GM23338 (cell line): ENCODE results near the gene PARVB.

Source experiments
- CTCF ChIP-seq, 2 experiments: fragments of 200-600 bp in 1 of 2; sonication (generic) in 1 of 2; conservative IDR thresholded peaks; 2 replicates each; pipeline versions ENCODE4 v1.5.1 to v1.6.1; 2016 to 2017; ENCODE audit warnings: antibody characterized with exemption in 2 of 2, low read depth in 2 of 2, mild to moderate bottlenecking in 2 of 2, moderate library complexity in 1 of 2
- EZH2 ChIP-seq: fragments of 200-600 bp; sonication (generic); IDR thresholded peaks from one replicate; pipeline ENCODE4 v1.8.0; 2017; ENCODE audit warnings: antibody characterized with exemption, mild to moderate bottlenecking, low read depth; ENCODE audit not compliant: unreplicated experiment
- JUNB ChIP-seq: IDR thresholded peaks from one replicate; pipeline ENCODE4 v1.6.1; 2016; ENCODE audit warnings: antibody characterized with exemption; ENCODE audit not compliant: unreplicated experiment

DNA sequence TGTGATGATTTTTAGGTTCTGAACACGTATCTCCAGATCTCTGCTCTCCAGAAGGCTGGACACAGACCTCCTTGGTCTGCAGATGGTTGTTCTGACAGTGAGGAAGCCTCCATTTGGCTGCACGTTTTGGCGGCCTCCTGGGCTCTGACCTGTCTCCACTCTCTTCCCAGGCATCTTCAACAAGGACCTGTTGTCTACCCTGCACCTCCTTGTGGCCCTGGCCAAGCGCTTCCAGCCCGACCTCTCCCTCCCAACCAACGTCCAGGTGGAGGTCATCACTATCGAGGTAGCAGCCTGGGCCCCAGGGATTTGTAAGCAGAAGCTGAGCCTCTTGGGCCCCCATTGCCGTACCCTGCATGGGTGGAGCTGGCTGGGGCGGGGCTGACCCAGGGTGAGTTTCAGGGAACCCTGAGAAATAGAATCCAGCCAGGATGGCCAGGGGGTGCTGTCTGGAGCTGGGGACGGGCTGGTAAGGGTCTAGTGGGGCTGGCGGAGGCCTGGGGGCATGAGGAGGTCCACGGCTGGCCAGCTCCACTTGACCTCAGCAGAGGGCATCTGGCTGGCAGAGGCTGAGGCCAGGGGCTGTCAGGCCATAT, 166.4 kb downstream of the PARVB start:
- TF ChIP-seq CTCF (conservative IDR thresholded peaks at IDR 0.05; ENCODE audit: low read depth in 2 of 2): no peak
- TF ChIP-seq EZH2: no peak
- no peak for TF ChIP-seq JUNB
